Lung microvascular endothelial cell (primary cell): ENCODE data around the gene NEGR1. TPM values are rescaled to one million over a fixed set of nuclear protein-coding genes. Genes with fewer than 3 reads are reported as not detected.

ENCODE experiments used
- DNase-seq, 2 donors: peaks; one replicate each; pipeline versions ENCODE4 v3.0.0 to v3.0.0-alpha.2; 2010; ENCODE audit warnings: low read depth in 2 of 2
- total RNA-seq: library from RNA; depleted of rRNA; stranded (reverse); fragments of >200 nt; gene quantifications from 2 replicates; pipeline ENCODE4 v1.2.1, GENCODE V29; 2014

The NEGR1 gene
- total RNA-seq, 1 donor from 2014 or later: under 0.01 TPM

GRCh38 chr1:71393301-71393700, 889.0 kb downstream of the NEGR1 start:
- DNase-seq: no peak

DNA sequence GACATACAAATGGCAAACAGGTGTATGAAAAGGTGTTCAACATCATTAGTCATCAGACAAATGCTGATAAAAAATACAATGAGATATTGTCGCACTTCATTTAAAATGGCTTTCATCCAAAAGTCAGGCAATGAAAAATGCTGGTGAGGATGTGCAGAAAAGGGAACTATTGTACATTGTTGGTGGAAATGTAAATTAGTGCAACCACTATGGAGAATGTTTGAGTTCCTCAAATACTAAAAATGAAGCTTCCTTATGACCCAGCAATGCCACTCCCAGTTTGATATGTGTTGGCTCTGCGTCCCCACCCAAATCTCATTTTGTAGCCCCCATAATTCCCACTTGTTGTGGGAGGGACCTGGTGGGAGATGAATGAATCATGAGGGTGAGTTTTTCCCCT, 891.8 kb downstream of the NEGR1 start:
- no peak for DNase-seq

DNA sequence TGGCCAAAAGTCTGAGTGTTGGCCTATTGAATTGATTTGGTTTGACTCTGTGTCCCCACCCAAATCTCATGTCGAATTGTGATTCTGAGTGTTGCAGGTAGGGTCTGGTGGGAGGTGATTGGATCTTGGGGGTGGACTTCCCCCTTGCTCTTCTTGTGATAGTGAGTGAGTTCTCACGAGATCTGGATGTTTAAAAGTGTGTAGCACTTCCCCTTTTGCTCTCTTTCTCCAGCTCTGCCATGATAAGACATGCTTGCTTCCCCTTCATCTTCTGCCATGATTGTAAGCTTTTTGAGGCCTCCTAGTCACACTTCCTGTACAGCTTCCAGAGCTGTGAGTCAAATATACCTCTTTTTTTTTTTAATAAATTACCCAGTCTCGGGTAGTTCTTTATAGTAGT, 904.5 kb downstream of the NEGR1 start:
- DNase-seq: no peak

DNA sequence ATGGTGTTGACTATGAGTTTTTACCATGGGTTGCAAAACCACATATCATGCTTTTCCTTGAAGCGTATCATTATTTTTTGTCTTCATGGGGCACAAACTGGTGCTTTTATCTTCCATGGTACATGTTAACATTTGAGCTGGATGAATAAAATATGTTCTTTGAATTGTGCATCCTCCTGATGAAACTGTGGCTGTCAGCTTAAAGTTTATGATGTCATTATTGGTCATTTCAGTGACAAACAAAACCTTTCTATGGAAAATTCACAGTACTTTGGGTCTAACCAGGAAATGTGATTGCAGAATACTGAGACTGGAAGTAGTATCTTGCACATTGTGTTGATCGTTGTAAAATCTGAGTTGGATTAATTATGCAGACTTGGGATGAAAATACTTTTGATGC, 909.8 kb downstream of the NEGR1 start:
- no peak for DNase-seq

DNA sequence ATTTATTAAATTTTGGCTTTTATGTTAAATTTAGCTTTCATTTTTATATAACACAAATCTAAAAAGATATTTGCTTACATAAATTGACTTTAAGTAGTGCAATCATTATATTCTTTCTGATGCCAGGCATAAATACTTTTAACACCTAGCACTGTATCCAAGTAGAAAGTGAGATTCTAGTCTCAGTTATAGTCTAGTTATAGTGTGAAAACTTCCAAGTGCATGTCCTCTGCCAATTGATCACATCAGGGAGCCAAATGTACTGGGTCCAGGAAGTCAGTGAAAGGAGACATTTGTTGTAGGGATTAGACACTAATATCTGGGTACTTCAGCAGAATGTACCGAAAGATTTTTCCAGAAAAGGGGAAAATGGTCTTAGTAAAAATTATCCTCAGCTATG, 910.8 kb downstream of the NEGR1 start:
- no peak for DNase-seq

DNA sequence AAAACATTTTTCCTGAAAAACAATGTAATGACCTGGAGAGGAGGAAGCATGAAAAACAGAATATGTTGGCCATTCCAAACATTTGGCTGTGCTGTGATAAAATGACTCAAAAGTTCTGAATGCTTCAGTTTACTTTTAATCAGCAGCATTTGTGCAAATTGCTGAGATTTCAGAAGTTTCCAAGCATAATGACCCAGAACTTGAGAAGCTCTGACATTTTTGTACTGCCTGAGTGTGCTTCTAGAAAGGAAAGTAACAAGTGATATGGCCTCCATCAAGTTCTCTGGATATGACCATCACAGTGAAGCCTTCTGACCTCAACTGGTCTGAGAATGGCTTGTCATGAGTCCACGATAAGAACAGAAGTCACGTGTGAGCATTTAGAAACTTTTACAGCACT, 918.1 kb downstream of the NEGR1 start:
- no peak for DNase-seq

GRCh38 chr1:71362691-71363090, 919.6 kb downstream of the NEGR1 start:
- no peak for DNase-seq

DNA sequence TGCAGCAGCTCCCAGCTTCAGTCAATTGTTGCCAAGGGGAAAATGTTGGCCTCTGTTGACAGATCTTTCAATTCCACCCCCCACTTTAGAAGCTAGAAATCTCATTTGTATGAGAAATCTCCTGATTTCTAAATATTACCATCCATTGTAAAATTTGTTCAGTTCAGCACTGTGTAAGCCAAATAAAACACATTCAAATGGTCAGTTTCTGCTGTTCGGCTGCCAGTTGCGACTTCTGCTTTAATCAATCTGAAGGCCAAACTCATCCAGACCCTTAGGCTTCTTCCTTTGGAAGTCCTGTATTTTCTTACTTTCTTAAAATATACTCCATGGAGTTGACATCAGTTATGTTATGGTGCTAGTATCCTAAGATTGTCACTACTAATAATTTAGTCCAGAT, 920.3 kb downstream of the NEGR1 start:
- no peak for DNase-seq

GRCh38 chr1:71357708-71358107, 924.6 kb downstream of the NEGR1 start:
- DNase-seq: no peak

DNA sequence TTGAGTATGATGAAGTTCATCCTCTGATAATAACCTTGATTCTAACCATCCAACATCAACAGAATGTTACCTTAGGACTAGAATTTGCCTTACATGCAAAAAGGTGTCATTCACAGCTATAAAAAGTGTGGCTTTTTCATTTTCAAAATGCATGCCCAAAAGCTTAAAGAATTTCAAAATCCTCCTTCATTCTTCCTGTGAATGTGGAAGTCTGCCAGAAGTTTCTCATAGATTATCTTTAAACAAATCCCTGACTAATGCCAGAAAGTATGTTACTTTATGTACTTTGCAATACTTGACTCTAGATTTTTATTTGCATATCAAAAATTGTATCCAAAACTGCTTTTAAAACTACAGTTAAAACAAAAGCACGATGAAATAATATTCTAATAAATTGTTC, 930.9 kb downstream of the NEGR1 start:
- DNase-seq: no peak

DNA sequence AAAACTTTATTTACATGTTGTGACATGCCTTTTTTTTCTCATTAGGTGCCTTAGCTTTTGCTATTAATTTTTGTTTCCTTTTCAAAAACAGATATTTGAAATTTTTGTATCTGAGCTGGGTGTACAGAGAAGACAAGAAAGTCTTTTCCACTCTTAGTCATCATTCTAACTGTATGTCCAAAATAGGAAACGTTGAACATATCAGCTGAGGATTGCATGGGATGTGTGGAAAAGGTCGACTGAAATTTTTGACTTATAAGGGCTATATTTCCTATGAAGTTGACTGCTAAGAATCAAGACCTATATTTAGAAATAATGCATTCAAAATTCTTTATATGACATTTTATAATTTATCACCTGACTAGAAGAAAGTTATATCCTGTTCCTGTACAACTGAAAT, 931.5 kb downstream of the NEGR1 start:
- DNase-seq: no peak

GRCh38 chr1:71350330-71350729, 932.0 kb downstream of the NEGR1 start:
- no peak for DNase-seq
